Fibroblast of upper back skin (primary cell): ENCODE results near the gene WFIKKN1.

Experiments
- DNase-seq: peaks from one replicate; pipeline ENCODE4 v3.0.0-alpha.2; 2013

WFIKKN1 gene

DNA sequence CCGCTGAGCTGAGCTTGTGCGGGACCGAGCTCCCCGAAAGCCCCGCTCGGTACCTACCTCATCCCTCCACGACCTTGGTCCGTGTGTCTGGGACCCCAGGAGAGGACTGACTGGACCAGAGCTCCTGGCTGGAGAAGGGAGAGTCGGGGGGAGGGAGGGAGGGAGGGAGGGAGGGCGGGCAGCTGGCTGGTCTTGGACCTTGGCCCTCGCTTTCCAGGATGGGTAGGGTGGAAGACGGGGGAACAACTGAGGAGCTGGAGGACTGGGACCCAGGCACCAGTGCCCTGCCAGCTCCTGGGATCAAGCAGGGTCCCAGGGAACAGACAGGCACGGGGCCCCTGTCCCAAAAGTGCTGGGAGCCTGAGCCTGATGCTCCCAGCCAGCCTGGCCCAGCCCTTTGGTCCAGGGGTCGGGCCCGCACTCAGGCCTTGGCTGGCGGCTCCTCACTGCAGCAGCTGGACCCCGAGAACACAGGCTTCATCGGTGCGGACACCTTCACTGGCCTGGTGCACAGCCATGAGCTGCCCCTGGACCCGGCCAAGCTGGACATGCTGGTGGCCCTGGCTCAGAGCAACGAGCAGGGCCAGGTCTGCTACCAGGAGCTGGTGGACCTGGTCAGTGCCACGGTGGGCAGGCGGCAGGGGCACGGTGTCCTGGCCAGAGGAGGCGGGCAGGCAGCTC lies 45.2 kb downstream of the WFIKKN1 start:
- no peak for DNase-seq

DNA sequence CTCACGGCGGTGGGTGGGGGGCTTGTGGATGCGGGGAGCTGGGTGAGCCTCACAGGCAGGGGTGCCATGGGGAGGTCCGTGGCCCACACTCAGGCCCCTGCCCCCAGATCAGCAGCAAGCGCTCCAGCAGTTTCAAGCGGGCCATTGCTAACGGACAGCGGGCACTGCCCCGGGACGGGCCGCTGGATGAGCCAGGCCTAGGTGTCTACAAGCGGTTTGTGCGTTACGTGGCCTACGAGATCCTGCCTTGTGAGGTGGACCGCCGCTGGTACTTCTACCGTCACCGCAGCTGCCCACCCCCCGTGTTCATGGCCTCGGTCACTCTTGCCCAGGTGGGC lies 45.7 kb downstream of the WFIKKN1 start:
- no peak for DNase-seq

DNA sequence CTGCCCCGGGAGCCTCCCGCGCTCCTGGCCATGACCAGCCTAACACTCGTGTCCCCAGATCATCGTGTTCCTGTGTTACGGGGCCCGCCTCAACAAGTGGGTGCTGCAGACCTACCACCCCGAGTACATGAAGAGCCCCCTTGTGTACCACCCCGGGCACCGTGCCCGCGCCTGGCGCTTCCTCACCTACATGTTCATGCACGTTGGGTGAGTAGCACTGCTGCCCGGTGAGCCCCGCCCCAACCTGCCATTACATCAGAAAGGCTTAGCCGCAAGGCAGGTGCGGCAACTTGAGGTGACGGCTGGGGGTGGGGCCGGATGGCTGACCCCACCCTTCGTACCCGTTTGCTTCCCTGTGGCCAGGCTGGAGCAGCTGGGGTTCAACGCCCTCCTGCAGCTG lies 46.1 kb downstream of the WFIKKN1 start:
- DNase-seq, result no peak

DNA sequence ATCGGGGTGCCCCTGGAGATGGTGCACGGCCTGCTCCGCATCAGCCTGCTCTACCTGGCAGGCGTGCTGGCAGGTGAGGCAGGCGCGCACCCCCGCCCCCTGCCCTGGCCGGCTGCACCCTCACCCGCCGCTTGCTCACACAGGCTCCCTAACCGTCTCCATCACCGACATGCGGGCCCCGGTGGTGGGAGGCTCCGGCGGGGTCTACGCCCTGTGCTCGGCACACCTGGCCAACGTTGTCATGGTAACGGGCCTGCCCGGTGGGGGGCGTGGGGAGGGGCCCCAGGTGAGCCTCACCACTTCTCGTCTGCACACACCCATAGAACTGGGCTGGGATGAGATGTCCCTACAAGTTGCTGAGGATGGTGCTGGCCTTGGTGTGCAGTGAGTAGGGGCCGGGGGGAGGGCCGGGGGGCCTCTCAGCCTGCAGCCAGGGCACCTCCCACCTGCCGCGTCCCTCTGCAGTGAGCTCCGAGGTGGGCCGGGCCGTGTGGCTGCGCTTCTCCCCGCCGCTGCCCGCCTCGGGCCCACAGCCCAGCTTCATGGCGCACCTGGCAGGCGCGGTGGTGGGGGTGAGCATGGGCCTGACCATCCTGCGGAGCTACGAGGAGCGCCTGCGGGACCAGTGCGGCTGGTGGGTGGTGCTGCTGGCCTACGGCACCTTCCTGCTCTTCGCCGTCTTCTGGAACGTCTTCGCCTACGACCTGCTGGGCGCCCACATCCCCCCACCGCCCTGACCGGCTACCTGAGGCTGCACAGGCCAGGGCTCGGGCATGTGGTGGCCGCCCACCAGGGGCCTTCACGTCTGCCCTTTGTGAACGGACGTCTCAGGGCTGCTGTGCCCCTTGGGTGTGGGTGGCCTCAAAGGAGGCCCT lies 46.8 kb downstream of the WFIKKN1 start:
- no peak for DNase-seq

DNA sequence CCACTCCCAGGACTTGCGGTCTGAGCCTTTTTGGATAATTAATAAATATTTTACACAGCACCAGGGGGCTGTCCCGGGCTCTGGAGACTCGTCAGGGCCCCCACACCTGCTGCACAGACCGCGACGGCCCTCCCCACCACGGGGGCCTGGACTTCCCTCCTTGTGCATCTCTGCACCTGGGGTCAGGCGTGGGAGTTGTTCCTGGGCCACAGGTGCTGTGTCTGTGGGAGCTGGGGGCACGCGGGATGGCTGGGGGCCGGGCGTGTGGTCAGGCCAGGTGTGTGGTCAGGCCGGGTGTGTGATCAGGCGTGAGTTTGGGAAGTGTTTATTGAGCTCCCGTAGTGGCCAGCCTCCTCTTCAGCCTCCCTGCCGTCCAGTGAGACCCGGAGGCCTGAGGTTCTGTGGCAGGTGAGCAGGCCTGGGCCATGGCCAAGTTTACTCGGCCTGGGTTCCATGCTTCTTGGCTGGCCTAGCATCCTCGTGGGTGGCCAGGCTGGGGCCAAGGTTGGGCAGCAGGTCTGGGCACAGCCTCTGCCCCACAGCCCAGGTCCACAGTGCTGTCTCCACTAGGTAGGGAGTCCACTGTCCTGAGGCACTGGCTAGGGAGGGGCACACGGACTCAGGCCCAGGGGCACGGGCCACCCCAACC lies 47.5 kb downstream of the WFIKKN1 start:
- no peak for DNase-seq

DNA sequence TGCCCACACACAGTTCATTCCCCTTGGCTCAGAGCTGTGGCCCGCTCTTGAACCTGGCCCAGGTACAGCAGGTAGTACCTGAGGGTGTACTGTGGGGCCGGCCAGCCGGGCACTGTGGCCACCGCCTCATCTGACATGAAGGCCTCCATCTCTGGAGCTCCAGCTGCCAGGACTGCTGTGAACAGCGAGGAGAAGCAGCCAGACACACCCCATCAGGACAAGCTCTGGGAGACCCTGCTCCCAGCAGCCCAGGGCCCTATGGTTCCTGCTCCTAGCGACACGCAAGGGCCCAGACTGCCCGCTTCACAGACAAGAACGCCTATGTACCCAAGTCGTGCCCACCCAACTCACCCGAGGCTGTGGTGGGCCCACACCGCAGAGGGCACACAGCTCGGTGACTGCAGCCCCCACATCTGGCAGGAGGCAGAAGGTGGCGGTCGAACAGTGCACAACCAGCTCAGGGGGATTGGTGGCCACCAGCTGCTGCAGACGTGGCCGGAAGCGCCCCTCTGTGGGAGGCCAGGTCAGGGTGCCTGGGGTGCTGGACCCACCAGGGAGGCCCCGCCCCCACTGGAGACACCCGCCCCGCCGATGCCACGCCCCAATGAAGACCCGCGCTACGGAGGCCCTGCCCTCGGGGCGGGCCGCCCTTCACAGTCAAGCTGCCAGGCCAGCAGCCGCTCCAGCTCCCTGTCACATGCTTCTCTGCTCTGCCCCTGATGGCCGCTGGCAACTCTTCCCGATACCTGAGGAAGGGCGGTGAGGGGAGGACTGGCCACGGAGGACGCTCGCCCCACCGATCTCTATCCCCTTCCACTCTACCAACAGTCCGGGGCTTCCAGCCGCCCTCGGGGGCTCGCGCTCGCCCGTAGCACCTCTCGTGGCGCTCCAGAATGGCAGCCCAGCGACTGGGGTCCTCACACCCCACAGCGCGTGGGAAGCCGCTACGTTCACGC lies 48.4 kb downstream of the WFIKKN1 start:
- peak; percentile 61 for DNase-seq

DNA sequence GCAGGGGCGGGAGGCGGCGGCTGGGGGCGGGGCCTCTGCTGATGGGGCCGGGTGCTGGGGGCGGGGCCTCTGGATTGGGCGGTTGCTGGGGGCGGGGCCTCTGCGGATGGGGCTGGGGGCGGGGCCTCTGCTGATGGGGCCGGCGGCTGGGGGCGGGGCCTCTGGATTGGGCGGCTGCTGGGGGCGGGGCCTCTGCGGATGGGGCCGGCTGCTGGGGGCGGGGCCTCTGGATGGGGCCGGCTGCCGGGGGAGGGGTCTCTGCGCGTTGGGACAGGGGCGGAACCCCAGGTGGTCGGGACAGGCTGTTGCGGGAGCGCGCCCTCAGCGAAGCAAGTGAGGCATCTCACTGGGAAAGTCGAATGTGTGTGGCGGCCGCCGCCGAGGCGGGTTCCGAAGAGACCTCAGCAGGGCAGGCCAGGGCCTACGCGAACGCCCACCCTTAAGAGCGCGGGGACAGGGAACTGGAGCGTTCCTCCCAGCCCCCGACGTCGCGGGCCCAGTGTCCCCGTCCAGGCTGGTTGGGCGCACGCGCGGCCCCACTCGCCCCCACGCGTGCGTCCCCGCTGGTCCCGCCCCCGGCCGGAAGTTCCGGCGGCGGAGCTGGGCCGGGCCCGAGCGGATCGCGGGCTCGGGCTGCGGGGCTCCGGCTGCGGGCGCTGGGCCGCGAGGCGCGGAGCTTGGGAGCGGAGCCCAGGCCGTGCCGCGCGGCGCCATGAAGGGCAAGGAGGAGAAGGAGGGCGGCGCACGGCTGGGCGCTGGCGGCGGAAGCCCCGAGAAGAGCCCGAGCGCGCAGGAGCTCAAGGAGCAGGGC lies 49.2 kb downstream of the WFIKKN1 start, which contains the start of gene STUB1:
Gene STUB1, plus strand, starts transcription at position 597 of the 811 bp plus-strand sequence. Its CDS starts 116 bp downstream, at position 713.
- peak; percentile 85 for DNase-seq

DNA sequence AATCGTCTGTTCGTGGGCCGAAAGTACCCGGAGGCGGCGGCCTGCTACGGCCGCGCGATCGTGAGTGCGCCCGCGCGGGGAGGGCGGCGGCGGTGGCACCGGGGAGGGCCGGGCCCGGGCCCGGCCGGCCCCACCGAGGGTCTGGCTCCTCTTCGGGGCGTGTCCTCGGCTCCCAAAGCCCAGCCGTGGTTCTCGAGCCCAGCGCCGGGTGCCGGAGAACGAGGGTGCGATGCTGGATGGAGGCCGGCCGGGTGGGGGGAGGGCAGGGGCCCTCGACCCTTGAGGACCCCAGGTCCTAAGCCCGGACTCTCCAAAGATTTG lies 49.8 kb downstream of the WFIKKN1 start:
- no peak for DNase-seq

DNA sequence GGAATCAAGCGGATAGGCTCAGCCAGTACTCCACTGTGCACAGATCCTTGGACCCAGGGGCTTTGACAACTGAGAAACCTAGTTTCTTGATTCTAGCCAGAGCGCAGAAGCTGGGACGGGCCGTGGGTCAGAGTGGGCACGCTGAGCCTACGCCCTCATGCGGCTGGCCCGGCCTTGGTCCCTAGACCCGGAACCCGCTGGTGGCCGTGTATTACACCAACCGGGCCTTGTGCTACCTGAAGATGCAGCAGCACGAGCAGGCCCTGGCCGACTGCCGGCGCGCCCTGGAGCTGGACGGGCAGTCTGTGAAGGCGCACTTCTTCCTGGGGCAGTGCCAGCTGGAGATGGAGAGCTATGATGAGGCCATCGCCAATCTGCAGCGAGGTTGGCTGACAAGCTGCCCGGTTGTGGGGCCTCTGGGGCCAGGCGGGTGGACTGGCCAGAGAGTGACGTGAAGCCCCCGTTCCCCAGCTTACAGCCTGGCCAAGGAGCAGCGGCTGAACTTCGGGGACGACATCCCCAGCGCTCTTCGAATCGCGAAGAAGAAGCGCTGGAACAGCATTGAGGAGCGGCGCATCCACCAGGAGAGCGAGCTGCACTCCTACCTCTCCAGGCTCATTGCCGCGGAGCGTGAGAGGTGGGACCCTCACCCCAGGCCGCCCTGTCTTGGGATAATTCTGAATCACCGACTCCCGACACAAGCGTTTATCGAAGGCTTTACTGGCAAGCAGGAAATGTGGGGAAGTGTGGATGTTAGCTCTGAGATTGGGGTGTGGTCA lies 50.4 kb downstream of the WFIKKN1 start:
- peak; percentile 20 for DNase-seq

DNA sequence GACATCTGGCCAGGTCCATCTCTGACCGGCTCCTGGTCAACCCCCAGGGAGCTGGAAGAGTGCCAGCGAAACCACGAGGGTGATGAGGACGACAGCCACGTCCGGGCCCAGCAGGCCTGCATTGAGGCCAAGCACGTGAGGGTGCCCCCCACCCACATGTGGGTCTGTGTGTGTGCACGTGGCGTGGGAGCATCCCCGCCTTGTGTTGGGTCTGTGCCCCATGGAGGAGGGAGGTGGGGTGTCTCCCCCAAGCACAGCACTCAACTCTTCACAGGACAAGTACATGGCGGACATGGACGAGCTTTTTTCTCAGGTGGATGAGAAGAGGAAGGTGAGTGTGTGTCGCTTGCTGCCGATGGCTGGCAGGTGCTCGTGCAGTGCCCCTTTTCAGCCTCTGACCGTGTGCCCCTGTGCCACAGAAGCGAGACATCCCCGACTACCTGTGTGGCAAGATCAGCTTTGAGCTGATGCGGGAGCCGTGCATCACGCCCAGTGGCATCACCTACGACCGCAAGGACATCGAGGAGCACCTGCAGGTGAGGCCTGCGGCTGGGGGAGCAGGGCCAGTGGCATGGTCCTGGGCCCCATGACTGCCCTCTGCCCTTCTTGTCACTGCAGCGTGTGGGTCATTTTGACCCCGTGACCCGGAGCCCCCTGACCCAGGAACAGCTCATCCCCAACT lies 51.1 kb downstream of the WFIKKN1 start:
- no peak for DNase-seq

DNA sequence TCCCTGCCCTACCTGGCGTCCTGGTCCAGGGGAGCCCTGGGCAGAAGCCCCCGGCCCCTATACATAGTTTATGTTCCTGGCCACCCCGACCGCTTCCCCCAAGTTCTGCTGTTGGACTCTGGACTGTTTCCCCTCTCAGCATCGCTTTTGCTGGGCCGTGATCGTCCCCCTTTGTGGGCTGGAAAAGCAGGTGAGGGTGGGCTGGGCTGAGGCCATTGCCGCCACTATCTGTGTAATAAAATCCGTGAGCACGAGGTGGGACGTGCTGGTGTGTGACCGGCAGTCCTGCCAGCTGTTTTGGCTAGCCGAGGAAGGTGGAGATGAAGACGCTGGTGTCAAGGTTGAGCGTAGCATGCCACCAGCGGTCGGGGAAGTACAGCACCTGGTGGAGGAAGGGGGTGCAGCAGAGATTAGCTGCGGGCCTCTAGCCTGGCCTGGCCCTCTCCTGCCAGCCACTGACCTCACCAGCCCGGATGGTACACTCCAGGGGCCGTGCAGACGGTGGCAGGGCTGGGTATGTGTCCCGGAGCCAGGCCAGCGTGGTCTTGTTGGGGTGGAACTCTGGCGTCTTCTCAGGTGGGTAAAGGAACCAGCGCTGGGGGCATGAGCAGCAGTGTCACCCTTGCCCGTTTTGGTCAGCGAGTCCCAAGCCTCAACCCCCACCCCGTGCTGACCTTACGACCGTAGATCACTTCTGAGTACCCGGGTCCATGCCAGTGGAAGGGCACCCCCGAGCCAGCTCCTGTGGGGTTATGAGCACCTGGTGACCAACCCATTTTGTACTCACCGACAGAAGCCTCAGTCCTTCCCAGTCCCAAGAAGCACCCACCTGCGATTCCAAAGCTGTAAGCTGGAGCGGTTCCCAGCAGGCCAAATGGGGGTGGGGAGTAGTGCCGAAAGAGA lies 52.0 kb downstream of the WFIKKN1 start:
- DNase-seq, result no peak

DNA sequence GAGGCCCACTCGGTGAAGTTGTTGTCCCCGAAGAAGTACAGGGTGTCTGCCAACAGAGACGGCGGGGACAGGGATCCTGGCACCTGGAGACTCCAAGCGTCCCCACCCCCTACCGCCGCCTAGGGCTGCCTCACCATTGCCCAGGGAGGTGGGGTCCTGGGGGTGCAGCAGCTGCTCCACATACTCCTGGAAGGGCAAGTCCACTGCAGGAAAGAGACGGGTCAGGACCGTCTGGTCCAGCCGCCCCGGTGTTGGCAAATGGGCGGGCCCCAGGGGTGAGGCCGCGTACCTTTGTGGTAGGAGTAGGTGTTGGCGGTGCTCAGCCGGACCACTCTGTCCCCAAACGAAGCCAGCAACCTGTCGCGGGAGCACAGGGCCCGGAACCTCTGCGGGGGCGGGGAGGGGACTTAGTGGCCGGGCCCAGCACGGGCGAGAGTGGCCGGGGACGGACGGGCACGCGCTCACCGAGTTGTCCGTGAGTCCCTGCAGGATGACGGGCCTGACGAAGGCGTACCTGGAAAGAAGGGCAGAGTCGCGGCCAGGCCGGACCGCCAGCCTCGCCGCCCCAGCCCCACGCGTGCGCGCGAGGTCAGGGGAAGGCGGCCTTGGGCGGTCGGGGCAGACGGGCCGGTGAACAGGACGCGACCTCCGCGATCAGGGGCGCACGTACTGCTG lies 52.7 kb downstream of the WFIKKN1 start:
- no peak for DNase-seq
